Measurements from ENCODE around the gene GRIN1.

Gene GRIN1

DNA sequence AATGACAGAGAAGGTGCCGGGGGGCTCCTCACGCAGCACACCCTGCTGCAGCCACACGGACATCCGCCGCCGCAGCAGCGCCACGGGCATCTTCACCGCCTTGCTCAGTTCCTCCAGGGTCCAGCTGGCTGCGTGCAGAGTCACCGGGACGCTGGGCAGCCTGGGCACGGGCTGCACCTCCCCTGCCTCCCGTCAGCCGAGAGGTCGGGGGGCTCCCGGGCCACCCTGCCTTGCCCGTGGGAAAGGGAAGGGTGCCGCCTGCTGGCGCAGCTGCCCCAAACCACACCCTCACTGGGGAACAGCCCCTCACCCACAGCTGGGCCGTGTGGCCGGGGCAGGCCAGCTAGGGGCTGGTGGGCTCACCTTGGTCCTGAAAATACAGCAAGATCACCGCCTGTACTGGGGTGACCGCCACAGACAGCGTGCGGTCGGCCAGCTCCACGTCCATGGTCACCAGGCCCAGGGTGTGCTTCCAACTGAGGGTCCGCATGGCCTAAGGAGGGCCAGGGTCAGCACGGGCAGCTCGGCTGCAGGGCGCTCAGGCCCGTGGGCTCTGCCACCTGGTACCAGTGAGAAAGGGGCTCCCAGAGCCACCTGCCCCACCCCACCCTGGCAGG lies 36.5 kb downstream of the GRIN1 start:
- no peak for FAIRE-seq
- TF ChIP-seq POLR2A (IDR thresholded peaks at IDR 0.05; ENCODE audit: low read depth, low read length), result 0 out of 2 replicates have a peak, but pooled peaks have one; percentile 12
- TF ChIP-seq TAF1 (IDR thresholded peaks at IDR 0.05; ENCODE audit: low read depth, low read length), result no peak
- DNase-seq (ENCODE audit: insufficient read length, low spot score), result no peak

DNA sequence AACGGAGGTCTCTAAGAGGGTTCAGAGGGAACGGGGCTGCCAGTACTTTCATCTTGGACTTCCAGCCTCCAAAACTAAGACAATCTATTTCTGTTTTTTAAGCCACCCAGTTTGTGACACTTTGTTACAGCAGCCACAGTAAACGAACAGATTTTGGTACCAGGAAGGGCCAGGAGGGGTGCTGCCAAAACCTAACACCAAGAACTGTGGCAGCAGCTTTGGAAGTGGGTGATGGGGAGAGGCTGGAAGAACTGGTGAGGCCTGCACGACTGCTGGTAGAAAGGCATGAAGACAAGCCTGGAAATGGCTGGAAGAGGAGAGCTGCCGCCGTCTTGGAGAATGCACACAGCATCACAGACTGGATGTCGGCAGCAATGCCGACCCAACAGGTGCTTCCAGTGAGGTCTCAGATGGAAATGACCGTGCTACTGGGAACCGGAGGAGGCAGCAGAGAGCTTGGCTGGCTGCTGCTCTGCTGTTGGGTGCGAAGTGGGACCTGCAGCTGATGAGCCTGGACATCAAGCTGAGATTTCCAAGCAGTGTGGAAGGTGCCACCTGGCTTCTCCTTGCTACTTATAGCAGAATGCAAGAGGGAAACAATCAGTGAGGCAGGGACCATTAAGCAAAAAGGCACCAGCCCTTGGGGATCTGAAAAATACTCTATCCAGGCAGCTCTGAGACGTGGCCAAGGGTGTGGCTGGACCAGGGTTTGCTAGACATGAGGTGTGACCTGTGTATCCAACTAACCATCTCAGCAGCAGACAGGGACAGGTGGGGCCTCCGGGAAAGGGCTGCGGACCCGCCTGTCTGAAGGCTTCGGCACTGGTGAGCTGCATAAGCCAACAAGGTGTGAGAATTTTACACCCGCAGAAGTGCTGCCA lies 37.6 kb downstream of the GRIN1 start:
- FAIRE-seq (peak; percentile 87), DNase-seq (ENCODE audit: insufficient read length, low spot score) (peak; percentile 89)
- TF ChIP-seq POLR2A (IDR thresholded peaks at IDR 0.05; ENCODE audit: low read depth, low read length), result no peak

- FAIRE-seq, result no peak
- TF ChIP-seq PAX5 (IDR thresholded peaks at IDR 0.05; ENCODE audit: insufficient read depth, low read length, severe bottlenecking), result no peak
- TF ChIP-seq SPI1 (IDR thresholded peaks at IDR 0.05; ENCODE audit: low read depth, low read length), result no peak
- TF ChIP-seq POU2F2 (IDR thresholded peaks at IDR 0.05; ENCODE audit: low read depth, low read length), result no peak
- no peak for TF ChIP-seq POLR2A (IDR thresholded peaks at IDR 0.05; ENCODE audit: low read depth, low read length)
- TF ChIP-seq POLR2AphosphoS5 (IDR thresholded peaks at IDR 0.05; ENCODE audit: low read depth, low read length), result no peak
- no peak for TF ChIP-seq TAF1 (IDR thresholded peaks at IDR 0.05; ENCODE audit: low read depth, low read length)
Measured at GRCh38 chr9:137178201-137178938, 39.4 kb downstream of the GRIN1 start.

DNA sequence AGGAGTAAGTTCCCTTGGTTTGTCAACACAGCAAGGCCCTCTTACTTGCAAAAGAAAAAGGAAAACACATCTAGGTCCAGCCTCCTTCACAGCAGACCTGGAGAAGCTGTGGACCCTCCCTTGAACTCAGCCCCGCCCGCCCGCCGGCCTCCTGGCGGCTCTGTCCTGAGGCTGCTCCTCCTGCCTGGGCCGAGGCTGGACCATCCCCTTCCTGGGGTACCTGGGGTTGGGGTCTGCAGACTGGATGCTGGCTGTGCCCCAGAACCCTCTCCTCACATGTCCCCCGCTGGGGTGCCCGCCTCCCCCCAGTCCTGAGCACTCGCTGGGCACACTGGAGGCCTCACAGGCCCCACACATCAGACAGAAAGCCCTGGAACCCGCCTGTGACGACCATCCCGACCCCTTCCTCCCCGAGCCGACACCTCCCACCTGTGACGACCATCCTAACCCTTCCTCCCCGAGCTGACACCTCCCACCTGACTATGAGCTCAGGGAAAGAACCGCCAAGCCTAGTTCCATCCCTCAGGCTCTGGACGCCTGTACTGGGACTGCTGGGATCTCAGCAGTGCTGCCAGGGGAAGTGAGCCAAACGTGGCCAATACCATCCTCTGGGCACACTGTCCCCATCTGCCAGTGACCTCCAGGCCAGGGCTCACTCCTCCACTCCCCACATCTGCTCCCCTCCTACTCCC lies 40.1 kb downstream of the GRIN1 start:
- DNase-seq (ENCODE audit: insufficient read length, low spot score) (no peak), FAIRE-seq (no peak)
- TF ChIP-seq SPI1 (IDR thresholded peaks at IDR 0.05; ENCODE audit: low read depth, low read length) (no peak), TAF1 (IDR thresholded peaks at IDR 0.05; ENCODE audit: low read depth, low read length) (no peak), POU2F2 (IDR thresholded peaks at IDR 0.05; ENCODE audit: low read depth, low read length) (no peak), PAX5 (IDR thresholded peaks at IDR 0.05; ENCODE audit: insufficient read depth, low read length, severe bottlenecking) (no peak), POLR2AphosphoS5 (IDR thresholded peaks at IDR 0.05; ENCODE audit: low read depth, low read length) (no peak), POLR2A (IDR thresholded peaks at IDR 0.05; ENCODE audit: low read depth, low read length) (no peak)

More at GRCh38 chr9:137178201-137178938, 39.4 kb downstream of the GRIN1 start:
- DNase-seq (ENCODE audit: insufficient read length, low spot score), result no peak

DNA sequence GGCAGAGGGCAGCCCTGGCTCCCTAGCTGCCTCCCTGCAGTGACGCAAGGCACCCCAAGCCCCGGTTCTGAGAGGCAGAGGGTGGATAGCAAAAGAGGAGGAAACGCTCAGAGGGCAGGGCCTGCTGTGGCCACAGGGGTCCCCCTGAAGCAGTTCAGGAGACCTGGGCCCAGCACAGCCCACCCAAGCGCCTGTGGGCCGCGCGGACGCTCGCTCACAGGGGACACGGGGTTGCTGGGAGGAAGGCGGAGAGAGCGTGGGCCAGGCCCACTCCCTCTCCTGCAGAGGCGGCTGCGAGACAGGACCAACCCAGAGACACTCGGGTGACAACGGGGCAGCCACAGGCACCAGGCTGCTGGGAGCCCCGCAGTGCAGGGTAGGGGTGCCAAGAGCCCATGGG lies 40.8 kb downstream of the GRIN1 start:
- FAIRE-seq (no peak), DNase-seq (ENCODE audit: insufficient read length, low spot score) (no peak)
- TF ChIP-seq POLR2A (IDR thresholded peaks at IDR 0.05; ENCODE audit: low read depth, low read length) (no peak), TAF1 (IDR thresholded peaks at IDR 0.05; ENCODE audit: low read depth, low read length) (no peak), SPI1 (IDR thresholded peaks at IDR 0.05; ENCODE audit: low read depth, low read length) (no peak), PAX5 (IDR thresholded peaks at IDR 0.05; ENCODE audit: insufficient read depth, low read length, severe bottlenecking) (no peak), POLR2AphosphoS5 (IDR thresholded peaks at IDR 0.05; ENCODE audit: low read depth, low read length) (no peak), POU2F2 (IDR thresholded peaks at IDR 0.05; ENCODE audit: low read depth, low read length) (no peak)

DNA sequence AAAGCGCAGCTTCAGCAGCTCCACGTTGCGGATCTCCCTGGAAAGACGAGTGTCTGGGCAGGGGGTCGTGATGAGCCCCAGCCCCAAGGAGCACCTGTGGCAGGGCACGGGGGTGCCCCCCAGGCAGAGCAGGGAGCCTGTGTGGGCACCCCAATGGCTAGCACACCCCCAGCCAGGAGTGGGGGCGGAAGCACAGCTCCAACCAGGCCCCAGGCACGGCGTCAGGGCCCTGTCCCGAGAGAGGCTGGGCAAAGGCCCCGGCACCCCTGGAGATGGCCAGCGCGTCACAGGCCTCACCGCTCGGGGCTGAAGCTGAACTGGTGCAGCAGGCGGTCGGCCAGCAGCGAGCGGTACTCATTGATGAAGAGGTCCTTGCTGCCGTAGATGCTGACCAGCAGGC lies 41.5 kb downstream of the GRIN1 start:
- DNase-seq (ENCODE audit: insufficient read length, low spot score), result no peak
- TF ChIP-seq POLR2AphosphoS5 (IDR thresholded peaks at IDR 0.05; ENCODE audit: low read depth, low read length) (no peak), PAX5 (IDR thresholded peaks at IDR 0.05; ENCODE audit: insufficient read depth, low read length, severe bottlenecking) (no peak), POLR2A (IDR thresholded peaks at IDR 0.05; ENCODE audit: low read depth, low read length) (no peak), POU2F2 (IDR thresholded peaks at IDR 0.05; ENCODE audit: low read depth, low read length) (no peak), SPI1 (IDR thresholded peaks at IDR 0.05; ENCODE audit: low read depth, low read length) (no peak), TAF1 (IDR thresholded peaks at IDR 0.05; ENCODE audit: low read depth, low read length) (no peak)
- FAIRE-seq, result no peak

- no peak for TF ChIP-seq SPI1 (IDR thresholded peaks at IDR 0.05; ENCODE audit: low read depth, low read length)
- TF ChIP-seq POLR2A (IDR thresholded peaks at IDR 0.05; ENCODE audit: low read depth, low read length), result no peak
- TF ChIP-seq POU2F2 (IDR thresholded peaks at IDR 0.05; ENCODE audit: low read depth, low read length), result no peak
- DNase-seq (ENCODE audit: insufficient read length, low spot score), result no peak
- FAIRE-seq, result no peak
Measured at GRCh38 chr9:137181680-137182079, 42.7 kb downstream of the GRIN1 start.

- DNase-seq (ENCODE audit: insufficient read length, low spot score) (no peak), FAIRE-seq (no peak)
- no peak for TF ChIP-seq SPI1 (IDR thresholded peaks at IDR 0.05; ENCODE audit: low read depth, low read length)
- TF ChIP-seq PAX5 (IDR thresholded peaks at IDR 0.05; ENCODE audit: insufficient read depth, low read length, severe bottlenecking), result no peak
- TF ChIP-seq POLR2A (IDR thresholded peaks at IDR 0.05; ENCODE audit: low read depth, low read length), result no peak
- TF ChIP-seq TAF1 (IDR thresholded peaks at IDR 0.05; ENCODE audit: low read depth, low read length), result no peak
- no peak for TF ChIP-seq POLR2AphosphoS5 (IDR thresholded peaks at IDR 0.05; ENCODE audit: low read depth, low read length)
- TF ChIP-seq POU2F2 (IDR thresholded peaks at IDR 0.05; ENCODE audit: low read depth, low read length), result no peak
Measured at GRCh38 chr9:137182836-137183235, 43.9 kb downstream of the GRIN1 start.

GRCh38 chr9:137183980-137184595 lies 45.1 kb downstream of the GRIN1 start:
- FAIRE-seq (no peak), DNase-seq (ENCODE audit: insufficient read length, low spot score) (no peak)
- TF ChIP-seq SPI1 (IDR thresholded peaks at IDR 0.05; ENCODE audit: low read depth, low read length), result no peak
- TF ChIP-seq POU2F2 (IDR thresholded peaks at IDR 0.05; ENCODE audit: low read depth, low read length), result no peak
- no peak for TF ChIP-seq PAX5 (IDR thresholded peaks at IDR 0.05; ENCODE audit: insufficient read depth, low read length, severe bottlenecking)
- no peak for TF ChIP-seq POLR2A (IDR thresholded peaks at IDR 0.05; ENCODE audit: low read depth, low read length)
- TF ChIP-seq TAF1 (IDR thresholded peaks at IDR 0.05; ENCODE audit: low read depth, low read length), result no peak
- no peak for TF ChIP-seq POLR2AphosphoS5 (IDR thresholded peaks at IDR 0.05; ENCODE audit: low read depth, low read length)
